ENCODE data around the gene PARD6A. TPM values are rescaled to one million over a fixed set of nuclear protein-coding genes. Genes with fewer than 3 reads are reported as not detected.

The PARD6A gene
- total RNA-seq, 1 experiment from 2014 or later = 10.8 TPM

DNA sequence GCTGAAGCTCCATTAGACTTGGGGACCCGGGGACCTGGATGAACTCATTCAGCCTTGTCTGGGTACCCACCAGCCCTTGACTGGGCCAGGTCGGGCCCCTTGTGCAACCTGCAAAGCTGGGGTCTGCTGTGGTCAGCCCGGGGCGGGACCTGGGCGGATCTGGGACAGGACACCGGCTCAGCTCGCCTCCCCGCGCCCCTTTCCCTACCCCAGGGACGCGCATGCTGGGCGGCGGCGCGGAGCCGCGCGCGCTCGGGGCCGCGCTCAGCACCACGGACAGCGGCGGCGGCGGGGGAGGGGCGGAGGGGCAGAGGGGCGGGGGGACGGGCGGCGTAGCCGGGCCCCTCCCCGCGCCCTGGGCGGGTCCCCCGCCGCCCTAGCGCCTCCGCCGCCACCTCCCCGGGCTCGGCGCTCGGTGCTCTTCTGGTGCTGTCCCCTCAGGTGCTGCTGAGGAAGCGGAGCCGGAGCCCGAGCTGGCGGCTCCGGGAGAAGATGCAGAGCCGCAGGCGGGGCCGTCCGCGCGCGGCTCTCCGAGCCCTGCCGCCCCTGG, 8.1 kb upstream of the PARD6A start:
- no peaks in the 10 kb centered on the region for H3K36me3 ChIP-seq (ENCODE audit: control insufficient read depth, insufficient read depth, low read length)
- no peaks in the 10 kb centered on the region for H3K27me3 ChIP-seq (ENCODE audit: control insufficient read depth, insufficient read depth, low read length)
- DNase-seq (ENCODE audit: low read depth, low spot score) (no peak), ATAC-seq (peak; percentile 65)
- TF ChIP-seq, protein P1, sequence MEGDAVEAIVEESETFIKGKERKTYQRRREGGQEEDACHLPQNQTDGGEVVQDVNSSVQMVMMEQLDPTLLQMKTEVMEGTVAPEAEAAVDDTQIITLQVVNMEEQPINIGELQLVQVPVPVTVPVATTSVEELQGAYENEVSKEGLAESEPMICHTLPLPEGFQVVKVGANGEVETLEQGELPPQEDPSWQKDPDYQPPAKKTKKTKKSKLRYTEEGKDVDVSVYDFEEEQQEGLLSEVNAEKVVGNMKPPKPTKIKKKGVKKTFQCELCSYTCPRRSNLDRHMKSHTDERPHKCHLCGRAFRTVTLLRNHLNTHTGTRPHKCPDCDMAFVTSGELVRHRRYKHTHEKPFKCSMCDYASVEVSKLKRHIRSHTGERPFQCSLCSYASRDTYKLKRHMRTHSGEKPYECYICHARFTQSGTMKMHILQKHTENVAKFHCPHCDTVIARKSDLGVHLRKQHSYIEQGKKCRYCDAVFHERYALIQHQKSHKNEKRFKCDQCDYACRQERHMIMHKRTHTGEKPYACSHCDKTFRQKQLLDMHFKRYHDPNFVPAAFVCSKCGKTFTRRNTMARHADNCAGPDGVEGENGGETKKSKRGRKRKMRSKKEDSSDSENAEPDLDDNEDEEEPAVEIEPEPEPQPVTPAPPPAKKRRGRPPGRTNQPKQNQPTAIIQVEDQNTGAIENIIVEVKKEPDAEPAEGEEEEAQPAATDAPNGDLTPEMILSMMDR (IDR thresholded peaks at IDR 0.05) = no peak
- TF ChIP-seq, protein P2, sequence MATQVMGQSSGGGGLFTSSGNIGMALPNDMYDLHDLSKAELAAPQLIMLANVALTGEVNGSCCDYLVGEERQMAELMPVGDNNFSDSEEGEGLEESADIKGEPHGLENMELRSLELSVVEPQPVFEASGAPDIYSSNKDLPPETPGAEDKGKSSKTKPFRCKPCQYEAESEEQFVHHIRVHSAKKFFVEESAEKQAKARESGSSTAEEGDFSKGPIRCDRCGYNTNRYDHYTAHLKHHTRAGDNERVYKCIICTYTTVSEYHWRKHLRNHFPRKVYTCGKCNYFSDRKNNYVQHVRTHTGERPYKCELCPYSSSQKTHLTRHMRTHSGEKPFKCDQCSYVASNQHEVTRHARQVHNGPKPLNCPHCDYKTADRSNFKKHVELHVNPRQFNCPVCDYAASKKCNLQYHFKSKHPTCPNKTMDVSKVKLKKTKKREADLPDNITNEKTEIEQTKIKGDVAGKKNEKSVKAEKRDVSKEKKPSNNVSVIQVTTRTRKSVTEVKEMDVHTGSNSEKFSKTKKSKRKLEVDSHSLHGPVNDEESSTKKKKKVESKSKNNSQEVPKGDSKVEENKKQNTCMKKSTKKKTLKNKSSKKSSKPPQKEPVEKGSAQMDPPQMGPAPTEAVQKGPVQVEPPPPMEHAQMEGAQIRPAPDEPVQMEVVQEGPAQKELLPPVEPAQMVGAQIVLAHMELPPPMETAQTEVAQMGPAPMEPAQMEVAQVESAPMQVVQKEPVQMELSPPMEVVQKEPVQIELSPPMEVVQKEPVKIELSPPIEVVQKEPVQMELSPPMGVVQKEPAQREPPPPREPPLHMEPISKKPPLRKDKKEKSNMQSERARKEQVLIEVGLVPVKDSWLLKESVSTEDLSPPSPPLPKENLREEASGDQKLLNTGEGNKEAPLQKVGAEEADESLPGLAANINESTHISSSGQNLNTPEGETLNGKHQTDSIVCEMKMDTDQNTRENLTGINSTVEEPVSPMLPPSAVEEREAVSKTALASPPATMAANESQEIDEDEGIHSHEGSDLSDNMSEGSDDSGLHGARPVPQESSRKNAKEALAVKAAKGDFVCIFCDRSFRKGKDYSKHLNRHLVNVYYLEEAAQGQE (IDR thresholded peaks at IDR 0.05; ENCODE audit: insufficient read depth in 1 of 2, low read depth in 2 of 2, low read length in 1 of 2) = peak; percentile 79 to 90
- TF ChIP-seq POLR2AphosphoS5 (IDR thresholded peaks at IDR 0.05; ENCODE audit: low read depth, low read length) (no peak), SIN3A (IDR thresholded peaks at IDR 0.05; ENCODE audit: borderline replicate concordance, insufficient read depth, low read depth, low read length) (no peak), TCF7L2 (IDR thresholded peaks at IDR 0.05; ENCODE audit: low read depth, low read length) (no peak)
- no peak overlapping the region for H3K27ac ChIP-seq (ENCODE audit: low read length)
- H3K4me1 ChIP-seq (ENCODE audit: control insufficient read depth, insufficient read depth, low read length) = no peaks in the 10 kb centered on the region
- ChIA-PET POLR2A (no interaction called here), CTCF (no interaction called here)
- peak overlapping the region in 1 of 2 experiments; percentile 40; a peak in 2 of 4 replicates for H3K4me3 ChIP-seq (ENCODE audit: low read depth in 2 of 2, low read length in 2 of 2)
- intact Hi-C loops (cut with micrococcal nuclease; ENCODE audit: unreplicated experiment) (no loop called here), in situ Hi-C loops (cut with HindIII; ENCODE audit: low pct_unique_long_range_greater_than_20kb, low sequenced_read_pairs) (no loop called here)
- BruUV-seq (replicated peaks) = no TSS peak
- H3K9me3 ChIP-seq (ENCODE audit: control insufficient read depth, insufficient read depth, low read depth, low read length) = no peaks in the 10 kb centered on the region

DNA sequence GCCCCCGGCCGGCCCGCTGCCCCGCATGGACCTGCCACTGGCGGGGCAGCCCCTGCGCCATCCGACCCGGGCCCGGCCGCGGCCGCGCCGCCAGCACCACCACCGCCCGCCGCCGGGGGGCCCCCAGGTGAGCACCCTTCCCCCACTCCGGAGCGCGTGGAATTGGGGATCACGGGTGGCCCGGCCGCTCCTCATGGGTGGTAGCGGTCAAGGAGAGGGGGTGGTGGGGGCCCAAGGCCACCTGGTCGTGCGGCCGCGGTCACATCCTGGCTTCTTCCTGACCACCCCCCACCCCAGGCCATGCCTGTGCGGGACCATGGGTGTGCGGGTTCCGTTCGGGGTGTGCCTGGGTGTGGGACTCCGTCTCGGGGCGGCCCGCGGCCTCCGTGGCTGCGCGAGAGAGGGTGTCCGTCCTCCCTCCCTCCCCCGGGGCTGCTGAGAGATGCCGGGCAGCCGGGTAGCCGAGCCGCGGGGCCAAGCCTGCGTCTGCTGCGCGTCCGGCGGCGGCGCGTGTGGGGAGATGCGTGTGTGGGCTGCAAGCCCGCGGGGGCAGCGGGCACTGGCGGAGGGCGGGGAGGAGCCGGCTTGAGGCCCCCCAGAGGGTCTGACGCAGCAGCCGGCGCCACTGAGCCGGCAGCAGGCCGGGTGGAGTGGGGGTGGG, 7.5 kb upstream of the PARD6A start:
- no TSS peak for BruUV-seq (replicated peaks)
- Histone ChIP-seq H3K4me1 (ENCODE audit: control insufficient read depth, insufficient read depth, low read length) (no peaks in the 10 kb centered on the region), H3K9me3 (ENCODE audit: control insufficient read depth, insufficient read depth, low read depth, low read length) (no peaks in the 10 kb centered on the region), H3K36me3 (ENCODE audit: control insufficient read depth, insufficient read depth, low read length) (no peaks in the 10 kb centered on the region), H3K27me3 (ENCODE audit: control insufficient read depth, insufficient read depth, low read length) (no peaks in the 10 kb centered on the region), H3K4me3 (ENCODE audit: low read depth in 2 of 2, low read length in 2 of 2) (peak overlapping the region; percentile 40 to 41), H3K27ac (ENCODE audit: low read length) (no peak overlapping the region)
- DNase-seq (ENCODE audit: low read depth, low spot score) (no peak), ATAC-seq (peak; percentile 52)
- TF ChIP-seq, protein P2 (IDR thresholded peaks at IDR 0.05; ENCODE audit: insufficient read depth in 1 of 2, low read depth in 2 of 2, low read length in 1 of 2) = no peak
- TF ChIP-seq, protein P1 (IDR thresholded peaks at IDR 0.05) = peak; percentile 60; the same call in 1 of the 2 replicates
- CTCF ChIA-PET = no interaction called here
- intact Hi-C loops (cut with micrococcal nuclease; ENCODE audit: unreplicated experiment) = no loop called here
- in situ Hi-C loops (cut with HindIII; ENCODE audit: low pct_unique_long_range_greater_than_20kb, low sequenced_read_pairs) = no loop called here
- POLR2A ChIA-PET = no interaction called here
